OCI-LY7 (cell line): ENCODE measurements around the gene MRPS9. TPM values are rescaled to one million over a fixed set of nuclear protein-coding genes. Genes with fewer than 3 reads are reported as not detected.

Source experiments
- BruUV-seq: library from RNA; stranded (reverse); fragments of 400-500 nt; replicated peaks from 2 replicates; lab custom pipeline; 2021; lab: Mats Ljungman, UMichigan
- CTCF ChIA-PET: fragments of 300-600 bp; sonication (Branson Sonifier 250); formaldehyde crosslinking; loops from one replicate; lab custom pipeline; 2022; ENCODE audit warnings: antibody characterized with exemption; ENCODE audit not compliant: unreplicated experiment; lab: Charles Lee
- POLR2A ChIA-PET: fragments of 300-600 bp; sonication (Branson Sonifier 250); formaldehyde crosslinking; loops from one replicate; lab custom pipeline; 2022; ENCODE audit warnings: antibody characterized with exemption; lab: Charles Lee
- DNase-seq: peaks from one replicate; pipeline ENCODE4 v3.0.0-alpha.2; 2015; ENCODE audit warnings: low spot score
- H2AFZ ChIP-seq: fragments of 200-600 bp; sonication (generic), shearing (Covaris generic); 2 replicates; pipeline ENCODE4 v1.6.1; 2014; ENCODE audit warnings: mild to moderate bottlenecking, antibody characterized with exemption, low read length, moderate library complexity
- H3K27ac ChIP-seq: fragments of 200-600 bp; sonication (generic); 2 replicates; pipeline ENCODE4 v1.5.1; 2014; ENCODE audit warnings: mixed run types, low read depth, mild to moderate bottlenecking, moderate library complexity, low read length, inconsistent platforms; ENCODE audit not compliant: poor library complexity, severe bottlenecking
- H3K36me3 ChIP-seq: fragments of 200-600 bp; sonication (generic); 2 replicates; pipeline ENCODE4 v1.6.1; 2014; ENCODE audit warnings: mild to moderate bottlenecking, antibody characterized with exemption, low read length, moderate library complexity, mixed read lengths; ENCODE audit not compliant: insufficient read depth
- H3K4me1 ChIP-seq: fragments of 200-600 bp; sonication (generic); 2 replicates; pipeline ENCODE4 v1.5.1; 2014; ENCODE audit warnings: mild to moderate bottlenecking, low read length; ENCODE audit not compliant: insufficient read depth, poor library complexity, severe bottlenecking
- H3K4me2 ChIP-seq: fragments of 200-600 bp; sonication (generic); 2 replicates; pipeline ENCODE4 v1.6.1; 2014; ENCODE audit warnings: mild to moderate bottlenecking, low read length
- H3K4me3 ChIP-seq: fragments of 200-600 bp; sonication (generic); 2 replicates; pipeline ENCODE4 v1.5.1; 2014; ENCODE audit warnings: mild to moderate bottlenecking, low read depth, low read length; ENCODE audit not compliant: poor library complexity, severe bottlenecking
- H3K79me2 ChIP-seq: fragments of 200-600 bp; sonication (generic); 2 replicates; pipeline ENCODE4 v1.6.1; 2016; ENCODE audit warnings: low read depth, mild to moderate bottlenecking, low read length, moderate library complexity, mixed read lengths; ENCODE audit not compliant: insufficient read depth
- H3K9me2 ChIP-seq: fragments of 200-600 bp; sonication (generic); 2 replicates; pipeline ENCODE4 v1.6.1; 2016; ENCODE audit warnings: mild to moderate bottlenecking, low read length, mixed read lengths; ENCODE audit not compliant: insufficient read depth
- H3K9me3 ChIP-seq: fragments of 200-600 bp; sonication (generic); 2 replicates; pipeline ENCODE4 v1.6.1; 2014; ENCODE audit warnings: mild to moderate bottlenecking, mixed run types, low read length, mixed read lengths
- H4K20me1 ChIP-seq: fragments of 200-600 bp; sonication (generic); 2 replicates; pipeline ENCODE4 v1.6.1; 2014; ENCODE audit warnings: mild to moderate bottlenecking, antibody characterized with exemption, low read length, moderate library complexity, mixed read lengths; ENCODE audit not compliant: insufficient read depth
- CTCF ChIP-seq: fragments of 200-600 bp; sonication (generic); conservative IDR thresholded peaks from 2 replicates; pipeline ENCODE4 v1.5.1; 2014; ENCODE audit warnings: mild to moderate bottlenecking, antibody characterized with exemption, low read length, moderate library complexity, mixed read lengths
- EZH2phosphoT487 ChIP-seq: fragments of 200-600 bp; sonication (generic); IDR thresholded peaks from 2 replicates; pipeline ENCODE4 v1.6.1; 2018; ENCODE audit warnings: low read depth, borderline replicate concordance, mild to moderate bottlenecking, mixed run types, antibody characterized with exemption, low read length, moderate library complexity, mixed read lengths
- intact Hi-C: fragments of 100-400 bp; cut with micrococcal nuclease; formaldehyde crosslinking; loops from one replicate; pipeline ENCODE4 v1.10.0; 2022; ENCODE audit not compliant: unreplicated experiment
- total RNA-seq, 2 experiments: library from RNA; depleted of rRNA in 1 of 2; stranded (reverse); fragments of >200 nt in 1 of 2; shearing (Covaris generic) in 1 of 2; gene quantifications; 2 replicates each; pipeline ENCODE4 v1.2.3, GENCODE V29; 2014 to 2022

The MRPS9 gene
- total RNA-seq, 2 experiments from 2014 or later, result 25.9 to 42.6 TPM

DNA sequence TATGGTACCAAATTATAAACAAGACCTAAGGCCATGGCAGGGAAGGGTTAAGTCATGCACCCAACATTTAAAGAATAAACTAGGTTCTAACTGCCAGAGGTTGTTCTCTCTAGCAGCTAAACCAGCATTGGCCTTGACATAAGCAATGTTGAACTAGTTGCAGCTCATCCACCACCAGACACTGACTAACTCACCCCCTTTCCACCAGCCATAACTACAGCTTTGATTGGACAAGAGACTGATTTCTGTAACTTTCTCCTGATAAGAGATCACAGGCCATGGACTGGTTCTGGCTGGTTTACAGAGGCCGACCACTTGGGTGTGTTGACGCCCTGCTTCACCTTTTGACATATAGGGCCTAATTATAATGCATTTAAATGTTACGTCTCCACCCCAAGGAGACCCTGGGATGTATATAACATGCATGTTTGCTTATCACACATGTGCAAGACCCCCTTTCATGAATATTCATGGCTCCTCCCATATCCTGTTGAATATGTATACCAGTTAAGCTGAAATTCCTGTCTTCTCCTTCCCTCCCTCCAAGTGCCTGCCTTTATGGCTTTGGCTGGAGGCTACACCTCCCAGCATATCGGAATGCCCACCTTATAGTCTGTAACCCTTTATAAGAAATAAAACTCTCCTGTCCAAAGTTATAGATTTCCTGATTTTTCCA is 75.9 kb downstream of the MRPS9 start:
- Histone ChIP-seq H2AFZ (no peak overlapping the region), H3K79me2 (no peaks in the 10 kb centered on the region), H4K20me1 (no peaks in the 10 kb centered on the region), H3K27ac (no peak overlapping the region), H3K9me3 (no peaks in the 10 kb centered on the region), H3K4me1 (no peaks in the 10 kb centered on the region), H3K4me2 (no peak overlapping the region), H3K9me2 (no peaks in the 10 kb centered on the region), H3K4me3 (no peak overlapping the region), H3K36me3 (no peaks in the 10 kb centered on the region)
- POLR2A ChIA-PET, result no interaction called here
- BruUV-seq, result no TSS peak
- CTCF ChIA-PET, result no interaction called here
- intact Hi-C loops, result loop anchor here (1.0 kb wide), 1 partner anchor 125 kb away; no protein-coding TSS in a partner anchor
- DNase-seq, result no peak
- no peak for TF ChIP-seq EZH2phosphoT487
- TF ChIP-seq CTCF, result no peak

GRCh38 chr2:105114551-105114950 is 76.7 kb downstream of the MRPS9 start:
- Histone ChIP-seq H3K9me3 (no peaks in the 10 kb centered on the region), H3K79me2 (no peaks in the 10 kb centered on the region), H4K20me1 (no peaks in the 10 kb centered on the region), H3K9me2 (no peaks in the 10 kb centered on the region), H3K36me3 (no peaks in the 10 kb centered on the region), H3K4me1 (no peaks in the 10 kb centered on the region), H3K27ac (no peak overlapping the region), H2AFZ (no peak overlapping the region), H3K4me2 (no peak overlapping the region), H3K4me3 (no peak overlapping the region)
- BruUV-seq, result no TSS peak
- intact Hi-C loops, result loop anchor here (1.0 kb wide), 1 partner anchor 124 kb away; no protein-coding TSS in a partner anchor
- no peak for TF ChIP-seq EZH2phosphoT487
- TF ChIP-seq CTCF, result peak; percentile 91
- DNase-seq, result peak; percentile 64
- ChIA-PET POLR2A (no interaction called here), CTCF (interaction anchor here (1.3 kb wide), 1 partner anchor 15 kb away, joined by 4 read pairs; no protein-coding TSS in a partner anchor)

GRCh38 chr2:105116348-105116747 is 78.5 kb downstream of the MRPS9 start:
- intact Hi-C loops, result no loop called here
- Histone ChIP-seq H3K79me2 (no peaks in the 10 kb centered on the region), H3K9me2 (no peaks in the 10 kb centered on the region), H3K36me3 (no peaks in the 10 kb centered on the region), H3K4me1 (no peaks in the 10 kb centered on the region), H2AFZ (no peak overlapping the region), H3K9me3 (no peaks in the 10 kb centered on the region), H3K4me3 (no peak overlapping the region), H4K20me1 (no peaks in the 10 kb centered on the region), H3K4me2 (no peak overlapping the region), H3K27ac (no peak overlapping the region)
- no TSS peak for BruUV-seq
- TF ChIP-seq CTCF (no peak), EZH2phosphoT487 (no peak)
- ChIA-PET CTCF (interaction anchor here (0.5 to 0.7 kb wide), 2 partner anchors 120 to 212 kb away, joined by 3 read pairs; no protein-coding TSS in a partner anchor), POLR2A (interaction anchor here (0.6 to 1.3 kb wide), 3 partner anchors 8 to 127 kb away, joined by 3 read pairs; no protein-coding TSS in a partner anchor)
- no peak for DNase-seq
